OCI-LY3 (cell line): ENCODE results near the gene LYZL6.

Source experiments
- EZH2phosphoT487 ChIP-seq: fragments of 200-600 bp; shearing (Covaris generic); IDR thresholded peaks from 2 replicates; pipeline ENCODE4 v1.6.1; 2018; ENCODE audit warnings: antibody characterized with exemption, mixed run types, low read depth
- TF ChIP-seq, protein P1 (sequence below): fragments of 200-600, 300-600 bp; sonication (generic); IDR thresholded peaks from 2 replicates; pipeline ENCODE4 v1.5.1; 2014; ENCODE audit warnings: antibody characterized with exemption, low read length, low read depth

GRCh38 chr17:35948092-35948491 is 4.6 kb upstream of the LYZL6 start:
- no peak for TF ChIP-seq EZH2phosphoT487
- TF ChIP-seq, protein P1, sequence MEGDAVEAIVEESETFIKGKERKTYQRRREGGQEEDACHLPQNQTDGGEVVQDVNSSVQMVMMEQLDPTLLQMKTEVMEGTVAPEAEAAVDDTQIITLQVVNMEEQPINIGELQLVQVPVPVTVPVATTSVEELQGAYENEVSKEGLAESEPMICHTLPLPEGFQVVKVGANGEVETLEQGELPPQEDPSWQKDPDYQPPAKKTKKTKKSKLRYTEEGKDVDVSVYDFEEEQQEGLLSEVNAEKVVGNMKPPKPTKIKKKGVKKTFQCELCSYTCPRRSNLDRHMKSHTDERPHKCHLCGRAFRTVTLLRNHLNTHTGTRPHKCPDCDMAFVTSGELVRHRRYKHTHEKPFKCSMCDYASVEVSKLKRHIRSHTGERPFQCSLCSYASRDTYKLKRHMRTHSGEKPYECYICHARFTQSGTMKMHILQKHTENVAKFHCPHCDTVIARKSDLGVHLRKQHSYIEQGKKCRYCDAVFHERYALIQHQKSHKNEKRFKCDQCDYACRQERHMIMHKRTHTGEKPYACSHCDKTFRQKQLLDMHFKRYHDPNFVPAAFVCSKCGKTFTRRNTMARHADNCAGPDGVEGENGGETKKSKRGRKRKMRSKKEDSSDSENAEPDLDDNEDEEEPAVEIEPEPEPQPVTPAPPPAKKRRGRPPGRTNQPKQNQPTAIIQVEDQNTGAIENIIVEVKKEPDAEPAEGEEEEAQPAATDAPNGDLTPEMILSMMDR: no peak
